G401 (cell line): ENCODE measurements around the gene ZNF408. TPM values are rescaled to one million over a fixed set of nuclear protein-coding genes. Genes with fewer than 3 reads are reported as not detected.

Experiments used
- DNase-seq: peaks from one replicate; pipeline ENCODE4 v3.0.0-alpha.2; 2015; ENCODE audit warnings: low spot score
- in situ Hi-C: cut with HindIII; loops from 2 replicates; pipeline ENCODE4 v1.10.0; 2016; ENCODE audit warnings: low sequenced_read_pairs, mixed read lengths
- total RNA-seq: library from RNA; depleted of rRNA; stranded (reverse); fragments of >200 nt; shearing (Covaris generic); gene quantifications from 2 replicates; pipeline ENCODE4 v1.2.3, GENCODE V29; 2014

ZNF408 gene
- total RNA-seq, 1 experiment from 2014 or later: 12.7 TPM

DNA sequence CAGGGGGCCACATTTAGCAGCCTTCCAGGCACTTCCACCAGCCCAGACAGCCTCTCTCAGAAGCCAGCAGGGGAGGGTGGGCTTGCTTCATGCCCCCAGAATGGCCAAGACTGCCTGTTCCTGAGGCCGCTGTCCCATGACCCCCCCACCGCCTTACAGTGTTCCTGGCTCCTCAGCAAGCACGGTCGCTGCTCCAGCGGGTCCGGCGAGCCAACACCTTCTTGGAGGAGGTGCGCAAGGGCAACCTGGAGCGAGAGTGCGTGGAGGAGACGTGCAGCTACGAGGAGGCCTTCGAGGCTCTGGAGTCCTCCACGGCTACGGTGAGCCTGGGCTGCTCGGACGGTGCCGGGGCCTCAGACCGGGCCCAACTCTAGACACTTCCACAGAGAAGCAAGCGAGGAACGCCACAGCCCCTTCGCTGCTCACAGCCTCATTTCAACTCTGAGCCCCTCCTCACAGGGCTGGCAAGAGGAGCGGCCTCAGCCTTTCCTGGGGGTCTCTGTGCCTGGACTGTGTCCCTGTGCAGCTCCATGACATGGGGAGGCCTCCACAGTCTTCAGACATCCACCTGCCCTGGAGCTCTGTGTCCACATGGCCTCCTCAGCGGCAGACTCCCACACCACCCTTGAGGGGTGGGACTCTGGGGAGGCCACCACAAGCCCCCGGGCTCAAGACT lies 18.9 kb downstream of the ZNF408 start:
- DNase-seq: no peak
- in situ Hi-C loops: no loop called here

DNA sequence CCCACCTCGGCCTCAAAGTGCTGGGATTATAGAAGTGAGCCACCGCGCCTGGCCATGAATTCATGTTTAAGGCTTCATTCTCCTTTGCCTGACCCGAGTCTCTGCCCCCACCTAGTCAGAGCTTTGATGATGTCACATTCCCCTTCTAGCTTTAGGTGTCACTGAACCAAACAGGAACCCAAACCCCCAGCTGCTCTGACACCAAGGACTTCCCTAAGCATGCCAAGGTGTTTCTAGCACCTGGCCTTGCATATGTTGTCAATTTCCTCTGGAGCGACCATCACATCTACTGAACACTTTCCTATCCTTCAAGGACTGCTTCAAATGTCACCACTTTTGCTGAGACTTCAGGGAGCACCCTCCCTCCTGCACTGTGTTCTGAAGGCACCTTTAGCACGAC lies 20.5 kb downstream of the ZNF408 start:
- in situ Hi-C loops: no loop called here

DNA sequence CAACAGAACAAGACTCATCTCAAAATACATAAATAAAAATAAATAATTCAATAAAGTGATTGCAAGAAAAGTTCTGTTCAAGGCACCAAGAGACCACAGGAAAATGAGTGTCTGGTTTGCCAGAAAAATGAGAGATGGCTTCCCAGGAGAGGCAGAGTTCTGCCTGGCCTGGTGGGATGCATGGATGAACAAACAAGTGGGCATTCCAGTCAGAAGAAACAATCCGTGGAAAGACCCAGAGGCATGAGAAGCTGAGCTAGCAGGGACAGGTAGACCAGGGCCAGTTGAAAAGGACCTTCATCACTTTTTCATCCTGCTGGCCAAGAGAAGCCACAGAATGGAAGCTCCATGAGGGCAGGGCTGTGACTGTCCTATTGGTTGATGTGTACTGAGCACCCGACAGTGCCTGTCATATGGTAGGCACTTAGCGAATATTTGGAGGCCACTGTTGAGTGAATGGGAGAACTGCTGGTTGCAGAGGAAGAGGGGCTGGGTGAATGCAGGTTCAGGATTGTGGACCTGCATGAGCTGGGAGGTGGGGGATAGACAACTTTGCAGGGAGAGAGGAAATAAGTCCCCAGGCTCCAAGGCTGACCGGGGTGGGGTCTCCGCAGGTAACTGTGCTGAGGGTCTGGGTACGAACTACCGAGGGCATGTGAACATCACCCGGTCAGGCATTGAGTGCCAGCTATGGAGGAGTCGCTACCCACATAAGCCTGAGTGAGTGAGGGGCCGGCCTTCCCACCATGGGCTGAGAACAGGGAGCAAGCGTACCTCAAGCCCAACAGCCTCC lies 21.9 kb downstream of the ZNF408 start:
- in situ Hi-C loops: no loop called here
- no peak for DNase-seq

More for the DNA sequence above, 20.5 kb downstream of the ZNF408 start:
- no peak for DNase-seq

DNA sequence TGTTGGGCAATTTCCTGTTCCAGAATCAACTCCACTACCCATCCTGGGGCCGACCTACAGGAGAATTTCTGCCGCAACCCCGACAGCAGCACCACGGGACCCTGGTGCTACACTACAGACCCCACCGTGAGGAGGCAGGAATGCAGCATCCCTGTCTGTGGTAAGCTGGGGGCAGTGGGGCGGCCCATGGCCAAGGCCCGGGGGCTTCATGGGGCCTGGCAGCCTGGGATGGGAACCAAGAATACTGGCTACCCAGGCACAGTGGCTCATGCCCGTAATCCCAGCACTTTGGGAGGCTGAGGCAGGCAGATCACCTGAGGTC lies 22.5 kb downstream of the ZNF408 start:
- in situ Hi-C loops: no loop called here
- DNase-seq: no peak

DNA sequence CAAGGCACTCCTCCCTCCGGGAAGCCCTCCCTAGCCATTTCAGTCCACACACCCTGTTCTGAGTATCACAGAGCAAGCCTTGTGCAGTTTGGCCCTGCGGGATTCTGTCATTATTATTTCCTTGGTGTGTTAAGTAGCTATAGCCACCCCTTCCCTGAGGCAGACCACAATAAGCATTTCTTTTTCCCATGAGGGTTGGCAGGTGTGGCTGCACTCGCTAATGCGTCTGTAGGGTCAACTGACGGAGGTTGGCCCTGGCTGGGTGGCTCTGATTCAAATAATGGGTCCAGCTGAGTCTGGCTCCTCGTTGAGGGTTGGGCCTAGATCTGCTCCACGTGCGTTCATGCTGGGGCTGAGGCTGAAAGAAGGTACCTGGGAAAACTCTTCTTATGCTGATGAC lies 23.3 kb downstream of the ZNF408 start:
- DNase-seq: no peak
- in situ Hi-C loops: no loop called here

DNA sequence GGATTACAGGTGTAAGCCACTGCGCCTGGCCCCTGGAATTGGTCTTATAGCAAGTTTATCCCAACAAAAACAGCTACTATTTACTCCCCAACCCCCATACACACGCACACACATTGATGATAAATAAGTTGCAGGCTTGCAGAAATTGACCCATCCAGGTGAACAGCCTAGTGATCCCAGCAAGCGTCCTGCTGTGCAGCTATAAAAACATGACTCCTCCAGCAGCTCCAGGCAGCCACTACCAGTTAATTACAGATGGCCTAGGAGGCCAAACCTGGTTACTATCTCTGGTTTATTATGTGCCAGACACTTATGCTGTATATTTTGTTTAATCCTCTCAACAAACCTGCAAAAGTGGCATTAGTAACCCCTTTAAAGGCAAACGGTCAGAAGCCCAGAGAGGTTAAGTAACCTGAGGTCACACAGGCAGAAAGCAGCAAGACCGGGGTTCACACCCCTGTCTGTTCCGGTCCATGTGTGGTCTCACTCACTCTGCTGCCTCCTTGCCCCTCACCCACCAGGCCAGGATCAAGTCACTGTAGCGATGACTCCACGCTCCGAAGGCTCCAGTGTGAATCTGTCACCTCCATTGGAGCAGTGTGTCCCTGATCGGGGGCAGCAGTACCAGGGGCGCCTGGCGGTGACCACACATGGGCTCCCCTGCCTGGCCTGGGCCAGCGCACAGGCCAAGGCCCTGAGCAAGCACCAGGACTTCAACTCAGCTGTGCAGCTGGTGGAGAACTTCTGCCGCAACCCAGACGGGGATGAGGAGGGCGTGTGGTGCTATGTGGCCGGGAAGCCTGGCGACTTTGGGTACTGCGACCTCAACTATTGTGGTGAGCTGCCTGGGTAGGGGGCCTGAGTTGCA lies 24.7 kb downstream of the ZNF408 start:
- in situ Hi-C loops: no loop called here
- no peak for DNase-seq

DNA sequence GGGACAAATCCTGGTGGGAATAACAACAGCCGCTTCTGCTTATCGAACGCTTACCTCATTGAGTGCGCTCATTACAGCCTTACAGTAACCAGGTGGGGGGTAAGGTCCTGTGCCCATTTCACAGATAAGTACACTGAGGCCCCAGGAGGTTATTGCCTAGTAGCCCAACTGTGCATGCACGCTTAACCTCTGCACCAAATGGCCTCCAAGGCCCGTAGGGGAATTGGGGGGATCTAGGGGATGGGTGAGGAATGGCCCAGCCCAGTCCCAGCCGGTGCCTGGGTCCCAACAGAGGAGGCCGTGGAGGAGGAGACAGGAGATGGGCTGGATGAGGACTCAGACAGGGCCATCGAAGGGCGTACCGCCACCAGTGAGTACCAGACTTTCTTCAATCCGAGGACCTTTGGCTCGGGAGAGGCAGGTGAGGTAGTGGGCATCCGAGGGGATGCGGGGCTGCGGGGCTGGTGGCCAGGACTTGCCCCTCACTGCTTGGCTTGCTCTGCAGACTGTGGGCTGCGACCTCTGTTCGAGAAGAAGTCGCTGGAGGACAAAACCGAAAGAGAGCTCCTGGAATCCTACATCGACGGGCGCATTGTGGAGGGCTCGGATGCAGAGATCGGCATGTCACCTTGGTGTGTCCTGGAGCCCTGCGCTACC lies 25.5 kb downstream of the ZNF408 start:
- in situ Hi-C loops: no loop called here
- no peak for DNase-seq

DNA sequence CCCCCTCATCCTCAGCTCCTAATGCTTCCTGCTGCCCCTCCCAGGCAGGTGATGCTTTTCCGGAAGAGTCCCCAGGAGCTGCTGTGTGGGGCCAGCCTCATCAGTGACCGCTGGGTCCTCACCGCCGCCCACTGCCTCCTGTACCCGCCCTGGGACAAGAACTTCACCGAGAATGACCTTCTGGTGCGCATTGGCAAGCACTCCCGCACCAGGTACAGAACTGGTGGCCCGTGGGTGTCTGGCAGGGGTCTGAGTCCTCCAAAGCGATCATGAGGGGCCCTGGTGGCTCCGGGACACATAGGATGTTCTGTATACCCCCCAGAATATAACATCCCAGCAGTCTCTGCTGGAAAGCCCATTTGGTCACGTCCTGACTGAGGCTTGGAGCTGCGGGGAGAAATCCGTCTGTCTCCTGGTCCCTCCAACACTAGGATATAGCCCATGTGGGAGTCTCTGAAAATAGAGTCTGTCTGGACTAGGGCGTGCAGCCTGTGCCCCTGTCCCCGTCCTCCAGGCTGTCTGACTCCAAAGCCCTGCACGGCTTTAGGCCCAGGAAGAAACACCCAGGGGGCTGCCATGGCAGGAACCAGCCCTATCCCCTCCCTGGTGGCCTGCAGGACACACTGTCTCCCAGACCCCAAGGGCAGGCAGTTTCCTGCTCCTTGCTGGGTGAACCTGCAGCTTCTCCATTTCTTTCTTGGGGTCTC lies 27.3 kb downstream of the ZNF408 start:
- in situ Hi-C loops: no loop called here
- DNase-seq: no peak

DNA sequence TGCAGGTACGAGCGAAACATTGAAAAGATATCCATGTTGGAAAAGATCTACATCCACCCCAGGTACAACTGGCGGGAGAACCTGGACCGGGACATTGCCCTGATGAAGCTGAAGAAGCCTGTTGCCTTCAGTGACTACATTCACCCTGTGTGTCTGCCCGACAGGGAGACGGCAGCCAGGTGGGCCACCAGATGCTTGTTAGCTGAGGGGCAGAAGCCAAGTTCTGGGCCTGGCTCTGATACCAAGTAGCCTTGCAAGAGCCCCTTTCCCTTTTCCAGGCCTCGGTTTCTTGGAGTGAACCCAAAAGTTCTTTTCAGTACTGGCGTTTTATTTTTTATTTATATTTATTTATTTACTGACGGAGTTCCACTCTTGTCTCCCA lies 27.8 kb downstream of the ZNF408 start:
- DNase-seq: no peak
- in situ Hi-C loops: no loop called here

DNA sequence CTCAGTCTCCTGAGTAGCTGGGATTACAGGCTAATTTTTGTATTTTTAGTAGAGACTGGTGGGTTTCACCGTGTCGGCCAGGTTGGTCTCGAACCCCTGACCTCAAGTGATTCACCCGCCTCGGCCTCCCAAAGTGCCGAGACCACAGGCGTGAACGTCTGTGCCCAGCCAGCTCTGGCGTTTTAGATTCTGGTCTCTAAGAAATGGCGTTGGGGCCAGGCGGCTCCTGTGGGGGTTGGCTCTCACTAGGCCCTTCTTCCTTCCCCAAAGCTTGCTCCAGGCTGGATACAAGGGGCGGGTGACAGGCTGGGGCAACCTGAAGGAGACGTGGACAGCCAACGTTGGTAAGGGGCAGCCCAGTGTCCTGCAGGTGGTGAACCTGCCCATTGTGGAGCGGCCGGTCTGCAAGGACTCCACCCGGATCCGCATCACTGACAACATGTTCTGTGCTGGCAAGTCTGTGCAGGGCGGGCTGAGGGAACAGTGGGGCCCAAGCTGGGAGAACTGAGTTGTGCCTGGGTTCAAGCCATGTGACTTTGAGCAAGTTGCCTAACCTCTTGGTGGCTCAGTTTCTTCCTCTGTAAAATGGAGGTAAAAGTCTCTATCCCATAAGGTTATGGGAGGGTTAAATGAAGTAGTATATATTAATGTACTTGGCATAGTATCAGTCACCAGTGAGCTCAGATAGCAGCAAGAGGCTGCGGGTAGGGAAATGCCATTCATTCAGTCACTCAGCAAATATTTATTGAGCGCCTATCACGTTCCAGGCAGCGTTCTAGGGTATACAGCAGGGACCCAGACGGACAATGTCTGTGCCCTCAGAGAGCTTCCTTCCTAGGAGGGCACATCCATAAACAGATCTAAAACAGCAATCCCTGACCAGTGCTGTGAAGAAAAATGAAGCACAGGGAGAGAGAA lies 28.5 kb downstream of the ZNF408 start:
- in situ Hi-C loops: no loop called here
- DNase-seq: no peak

DNA sequence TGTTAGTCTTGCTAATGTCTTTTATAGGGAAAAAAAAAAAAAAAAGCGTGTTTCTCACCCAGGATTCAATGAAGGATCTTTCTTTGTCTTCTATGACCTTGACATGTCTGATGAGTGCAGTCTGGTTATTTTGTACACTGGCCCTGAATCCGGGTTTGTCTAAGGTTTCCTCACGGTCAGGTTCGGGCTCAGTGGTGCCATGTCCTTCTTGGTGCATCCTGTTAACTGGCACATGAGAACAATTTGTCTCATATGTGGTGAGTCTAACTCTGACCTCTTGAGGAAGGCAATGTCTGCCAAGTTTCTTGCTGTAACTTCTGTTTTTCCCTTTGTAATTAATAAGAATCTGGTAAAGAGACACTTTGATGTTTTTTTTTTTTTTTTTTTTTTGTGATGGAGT lies 30.7 kb downstream of the ZNF408 start:
- in situ Hi-C loops: no loop called here
- no peak for DNase-seq

DNA sequence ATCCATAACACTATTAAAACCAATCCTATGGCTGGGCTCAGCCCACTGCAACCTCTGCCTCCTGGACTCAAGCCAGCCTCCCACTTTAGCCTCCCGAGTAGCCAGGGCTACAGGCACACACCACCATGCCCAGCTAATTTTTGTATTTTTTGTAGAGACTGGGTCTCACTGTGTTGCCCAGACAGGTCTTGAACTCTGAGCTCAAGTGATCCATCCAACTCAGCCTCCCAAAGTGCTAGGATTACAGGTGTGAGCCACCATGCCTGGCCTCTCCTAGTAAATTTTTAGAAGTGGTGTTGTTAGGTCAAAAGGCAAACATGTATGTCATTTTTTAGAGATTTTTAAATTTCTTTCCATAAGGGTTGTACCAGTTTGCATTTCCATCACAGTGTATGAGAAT lies 32.4 kb downstream of the ZNF408 start:
- DNase-seq: no peak
- in situ Hi-C loops: no loop called here

DNA sequence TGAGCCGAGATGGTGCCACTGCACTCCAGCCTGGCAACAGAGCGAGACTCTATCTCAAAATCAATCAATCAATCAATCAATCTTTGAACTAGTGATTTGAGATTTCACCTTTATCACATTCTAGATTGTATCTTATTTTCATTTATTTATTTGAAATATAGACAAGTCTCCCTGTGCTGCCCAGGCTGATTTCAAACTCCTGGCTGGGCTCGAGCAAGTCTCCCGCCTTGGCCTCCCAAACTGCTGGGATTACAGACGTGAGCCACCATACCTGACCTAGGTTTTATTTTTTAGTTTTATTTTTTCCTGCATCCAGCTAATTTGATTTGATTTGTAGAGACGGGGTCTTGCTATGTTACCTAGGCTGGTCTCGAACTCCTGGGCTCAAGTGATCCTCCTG lies 35.3 kb downstream of the ZNF408 start:
- no peak for DNase-seq

DNA sequence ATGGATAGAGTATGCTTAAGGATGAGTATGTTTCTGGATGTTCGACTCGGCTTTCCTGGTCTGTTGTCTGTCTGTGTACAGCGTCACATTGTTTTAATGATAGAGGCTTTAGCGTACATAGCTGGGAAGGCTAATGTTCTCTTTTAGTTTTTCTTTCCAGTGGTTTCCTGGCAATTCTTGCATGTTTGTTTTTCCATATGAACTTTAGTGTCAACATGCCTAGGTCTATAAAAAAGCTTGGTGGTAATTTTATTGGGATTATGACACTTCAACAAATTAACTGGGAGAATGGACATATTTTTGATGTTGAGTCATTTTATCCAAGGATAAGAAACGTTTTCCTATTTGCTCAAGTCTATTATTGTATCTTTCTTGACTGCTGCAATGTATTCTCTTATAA lies 35.8 kb downstream of the ZNF408 start:
- in situ Hi-C loops: no loop called here

More for the DNA sequence above, 35.3 kb downstream of the ZNF408 start:
- in situ Hi-C loops: no loop called here

DNA sequence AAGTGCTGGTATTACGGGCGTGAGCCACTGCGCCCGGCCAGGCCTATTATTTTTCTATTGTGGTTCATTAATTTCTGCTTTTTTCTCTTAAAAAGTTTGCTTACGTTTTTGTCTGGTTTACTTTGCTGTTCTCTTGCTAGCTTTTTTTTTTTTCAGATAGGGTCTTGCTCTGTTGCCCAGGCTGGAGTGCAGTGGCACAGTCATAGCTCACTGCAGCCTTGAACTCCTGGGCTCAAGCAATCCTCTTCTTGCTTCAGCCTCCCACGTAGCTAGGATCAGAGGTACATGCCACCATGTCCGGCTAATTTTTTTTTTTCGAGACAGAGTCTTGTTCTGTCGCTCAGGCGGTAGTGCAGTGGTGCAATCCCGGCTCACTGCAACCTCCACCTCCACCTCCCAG lies 36.9 kb downstream of the ZNF408 start:
- no peak for DNase-seq
- in situ Hi-C loops: no loop called here

More for the DNA sequence above, 35.8 kb downstream of the ZNF408 start:
- DNase-seq: no peak

DNA sequence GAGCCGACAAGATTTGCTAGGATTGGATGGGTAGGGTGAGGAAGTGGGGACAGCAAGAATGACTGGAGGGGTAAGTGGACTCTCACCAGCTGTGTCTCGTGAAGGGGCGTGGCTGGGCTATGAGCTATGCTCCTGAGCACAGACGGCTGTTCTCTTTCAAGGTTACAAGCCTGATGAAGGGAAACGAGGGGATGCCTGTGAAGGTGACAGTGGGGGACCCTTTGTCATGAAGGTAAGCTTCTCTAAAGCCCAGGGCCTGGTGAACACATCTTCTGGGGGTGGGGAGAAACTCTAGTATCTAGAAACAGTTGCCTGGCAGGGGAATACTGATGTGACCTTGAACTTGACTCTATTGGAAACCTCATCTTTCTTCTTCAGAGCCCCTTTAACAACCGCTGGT lies 38.1 kb downstream of the ZNF408 start:
- in situ Hi-C loops: no loop called here
- DNase-seq: no peak

DNA sequence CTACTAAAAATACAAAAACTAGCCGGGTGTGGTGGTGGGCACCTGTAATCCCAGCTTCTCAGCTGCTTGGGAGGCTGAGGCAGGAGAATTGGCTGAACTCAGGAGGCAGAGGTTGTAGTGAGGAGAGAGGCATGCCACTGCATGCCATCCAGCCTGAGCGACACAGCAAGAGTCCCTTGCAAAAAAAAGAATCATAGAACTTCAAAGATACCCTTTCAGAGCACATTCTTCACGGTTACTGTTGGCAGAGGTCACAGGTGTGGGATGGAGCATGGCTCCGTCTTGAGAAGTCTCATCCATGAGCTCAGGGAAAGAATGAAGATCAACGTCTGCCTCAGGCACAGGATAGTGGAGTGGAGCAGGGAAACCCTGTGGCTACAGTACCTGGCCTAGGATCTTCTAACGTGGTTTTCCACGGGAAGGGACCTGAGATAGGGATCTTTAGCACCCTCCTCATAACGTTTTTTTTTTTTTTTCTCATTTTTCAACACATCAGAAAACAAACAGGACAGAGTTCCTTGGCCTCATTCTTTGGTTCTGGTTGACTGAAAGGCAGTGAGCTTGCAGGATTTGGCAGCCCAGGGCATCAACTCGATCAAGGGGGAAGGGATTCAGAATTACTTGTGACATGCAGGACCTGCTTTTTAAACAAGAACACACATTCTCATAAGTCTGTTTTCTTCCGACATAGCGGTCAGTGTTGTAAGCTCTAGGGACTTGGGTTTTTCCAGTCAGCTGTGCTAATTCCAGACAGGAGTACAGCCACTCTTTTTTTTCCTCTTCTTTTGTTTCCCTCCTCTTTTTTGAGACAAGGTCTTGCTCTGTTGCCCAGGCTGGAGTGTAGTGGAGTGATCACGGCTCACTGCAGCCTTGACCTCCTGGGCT lies 41.0 kb downstream of the ZNF408 start:
- no peak for DNase-seq
- in situ Hi-C loops: no loop called here
